Activated T-cell treated with anti-CD3 and anti-CD28 coated beads for 4 hours (primary cell): ENCODE results near the gene LRRC43.
A peak's percentile ranks its signal among the peaks of the same experiment; 100 is the strongest.
"Not testable (repeated sequence)": the region's sequence is repeated elsewhere in the genome, so short reads cannot be mapped to it uniquely, and the experiment has no call there.

Experiments
- DNase-seq: peaks from one replicate; pipeline ENCODE4 v3.0.0-alpha.2; 2020

LRRC43 gene

GRCh38 chr12:122158700-122159285 lies 24.1 kb upstream of the LRRC43 start:
- no peak for DNase-seq

- DNase-seq = no peak
Observed at GRCh38 chr12:122159882-122160281, 23.0 kb upstream of the LRRC43 start.

- no peak for DNase-seq
Observed at GRCh38 chr12:122160761-122161160, 22.2 kb upstream of the LRRC43 start.

GRCh38 chr12:122161682-122162081 lies 21.2 kb upstream of the LRRC43 start:
- DNase-seq = no peak

GRCh38 chr12:122162976-122163375 lies 19.9 kb upstream of the LRRC43 start:
- no peak for DNase-seq

GRCh38 chr12:122166422-122167349 lies 16.2 kb upstream of the LRRC43 start:
- no peak for DNase-seq

GRCh38 chr12:122167356-122167925 lies 15.5 kb upstream of the LRRC43 start:
- no peak for DNase-seq

GRCh38 chr12:122168492-122168891 lies 14.4 kb upstream of the LRRC43 start:
- no peak for DNase-seq

- DNase-seq = no peak
Observed at GRCh38 chr12:122171399-122171798, 11.5 kb upstream of the LRRC43 start.

- no peak for DNase-seq
Observed at GRCh38 chr12:122172262-122172939, 10.5 kb upstream of the LRRC43 start.

GRCh38 chr12:122174155-122174845 lies 8.6 kb upstream of the LRRC43 start, which contains the start of gene IL31:
Gene IL31 (minus strand): TSS chr12:122174221. CDS start chr12:122174172, 49 bp downstream.
- DNase-seq = no peak

- not testable (repeated sequence) for DNase-seq
Observed at GRCh38 chr12:122176473-122176872, 6.5 kb upstream of the LRRC43 start.

GRCh38 chr12:122183588-122183940 lies 641 bp downstream of the LRRC43 start:
- DNase-seq = no peak

- DNase-seq = no peak
Observed at GRCh38 chr12:122184517-122184916, 1.6 kb downstream of the LRRC43 start.

- DNase-seq = no peak
Observed at GRCh38 chr12:122185079-122185478, 2.2 kb downstream of the LRRC43 start.

GRCh38 chr12:122185494-122186082 lies 2.7 kb downstream of the LRRC43 start:
- no peak for DNase-seq

GRCh38 chr12:122187466-122187865 lies 4.5 kb downstream of the LRRC43 start:
- no peak for DNase-seq

- no peak for DNase-seq
Observed at GRCh38 chr12:122189626-122190475, 6.9 kb downstream of the LRRC43 start.

- peak; percentile 61 for DNase-seq
Observed at GRCh38 chr12:122190842-122191668, 8.1 kb downstream of the LRRC43 start.

- no peak for DNase-seq
Observed at GRCh38 chr12:122192441-122192840, 9.5 kb downstream of the LRRC43 start.
